GM19023 (cell line): ENCODE results near the gene USP40.

Experiments used
- ATAC-seq: cut with Tn5 transposase; IDR thresholded peaks from one replicate; pipeline ENCODE4 v1.9.1; 2021; ENCODE audit warnings: mild to moderate bottlenecking, moderate library complexity; ENCODE audit not compliant: unreplicated experiment

USP40 gene

GRCh38 chr2:233498126-233498525 lies 68.5 kb downstream of the USP40 start:
- ATAC-seq, result no peak

GRCh38 chr2:233497692-233498091 lies 68.9 kb downstream of the USP40 start:
- no peak for ATAC-seq

GRCh38 chr2:233495503-233496496 lies 70.8 kb downstream of the USP40 start:
- ATAC-seq, result no peak

- ATAC-seq, result no peak
Observed at GRCh38 chr2:233492751-233493150, 73.8 kb downstream of the USP40 start.

GRCh38 chr2:233492078-233492477 lies 74.5 kb downstream of the USP40 start:
- no peak for ATAC-seq

GRCh38 chr2:233491326-233491725 lies 75.3 kb downstream of the USP40 start:
- no peak for ATAC-seq

GRCh38 chr2:233490831-233491230 lies 75.8 kb downstream of the USP40 start:
- no peak for ATAC-seq

GRCh38 chr2:233489666-233490065 lies 76.9 kb downstream of the USP40 start:
- ATAC-seq, result no peak

GRCh38 chr2:233489143-233489542 lies 77.4 kb downstream of the USP40 start:
- no peak for ATAC-seq

- ATAC-seq, result no peak
Observed at GRCh38 chr2:233487748-233488345, 78.7 kb downstream of the USP40 start.

- no peak for ATAC-seq
Observed at GRCh38 chr2:233486778-233487552, 79.6 kb downstream of the USP40 start.

GRCh38 chr2:233486357-233486756 lies 80.2 kb downstream of the USP40 start:
- ATAC-seq, result no peak

GRCh38 chr2:233485726-233486125 lies 80.9 kb downstream of the USP40 start:
- ATAC-seq, result no peak

GRCh38 chr2:233482616-233483015 lies 84.0 kb downstream of the USP40 start:
- no peak for ATAC-seq

- no peak for ATAC-seq
Observed at GRCh38 chr2:233481368-233482142, 85.0 kb downstream of the USP40 start.

GRCh38 chr2:233480490-233481202 lies 85.9 kb downstream of the USP40 start:
- no peak for ATAC-seq

GRCh38 chr2:233479616-233480489 lies 86.7 kb downstream of the USP40 start:
- ATAC-seq, result no peak

- no peak for ATAC-seq
Observed at GRCh38 chr2:233477548-233478433, 88.8 kb downstream of the USP40 start.
